ENCODE measurements around the gene TMEM126A.

- TF ChIP-seq, protein P1, sequence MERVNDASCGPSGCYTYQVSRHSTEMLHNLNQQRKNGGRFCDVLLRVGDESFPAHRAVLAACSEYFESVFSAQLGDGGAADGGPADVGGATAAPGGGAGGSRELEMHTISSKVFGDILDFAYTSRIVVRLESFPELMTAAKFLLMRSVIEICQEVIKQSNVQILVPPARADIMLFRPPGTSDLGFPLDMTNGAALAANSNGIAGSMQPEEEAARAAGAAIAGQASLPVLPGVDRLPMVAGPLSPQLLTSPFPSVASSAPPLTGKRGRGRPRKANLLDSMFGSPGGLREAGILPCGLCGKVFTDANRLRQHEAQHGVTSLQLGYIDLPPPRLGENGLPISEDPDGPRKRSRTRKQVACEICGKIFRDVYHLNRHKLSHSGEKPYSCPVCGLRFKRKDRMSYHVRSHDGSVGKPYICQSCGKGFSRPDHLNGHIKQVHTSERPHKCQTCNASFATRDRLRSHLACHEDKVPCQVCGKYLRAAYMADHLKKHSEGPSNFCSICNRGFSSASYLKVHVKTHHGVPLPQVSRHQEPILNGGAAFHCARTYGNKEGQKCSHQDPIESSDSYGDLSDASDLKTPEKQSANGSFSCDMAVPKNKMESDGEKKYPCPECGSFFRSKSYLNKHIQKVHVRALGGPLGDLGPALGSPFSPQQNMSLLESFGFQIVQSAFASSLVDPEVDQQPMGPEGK (CRISPR knock-in tag; IDR thresholded peaks at IDR 0.05; ENCODE audit: borderline replicate concordance): no peak
- no peak for TF ChIP-seq ZNF70 (CRISPR knock-in tag; IDR thresholded peaks at IDR 0.05)
- TF ChIP-seq ARNTL (CRISPR knock-in tag; IDR thresholded peaks at IDR 0.05; ENCODE audit: borderline replicate concordance, low read depth): no peak
- TF ChIP-seq, protein P2, sequence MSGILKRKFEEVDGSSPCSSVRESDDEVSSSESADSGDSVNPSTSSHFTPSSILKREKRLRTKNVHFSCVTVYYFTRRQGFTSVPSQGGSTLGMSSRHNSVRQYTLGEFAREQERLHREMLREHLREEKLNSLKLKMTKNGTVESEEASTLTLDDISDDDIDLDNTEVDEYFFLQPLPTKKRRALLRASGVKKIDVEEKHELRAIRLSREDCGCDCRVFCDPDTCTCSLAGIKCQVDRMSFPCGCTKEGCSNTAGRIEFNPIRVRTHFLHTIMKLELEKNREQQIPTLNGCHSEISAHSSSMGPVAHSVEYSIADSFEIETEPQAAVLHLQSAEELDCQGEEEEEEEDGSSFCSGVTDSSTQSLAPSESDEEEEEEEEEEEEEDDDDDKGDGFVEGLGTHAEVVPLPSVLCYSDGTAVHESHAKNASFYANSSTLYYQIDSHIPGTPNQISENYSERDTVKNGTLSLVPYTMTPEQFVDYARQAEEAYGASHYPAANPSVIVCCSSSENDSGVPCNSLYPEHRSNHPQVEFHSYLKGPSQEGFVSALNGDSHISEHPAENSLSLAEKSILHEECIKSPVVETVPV (CRISPR knock-in tag; IDR thresholded peaks at IDR 0.05): no peak
- no peak for TF ChIP-seq ZC3H10 (CRISPR knock-in tag; IDR thresholded peaks at IDR 0.05)
- no peak for TF ChIP-seq ZFP3 (CRISPR knock-in tag; IDR thresholded peaks at IDR 0.05)
- TF ChIP-seq ZFP30 (CRISPR knock-in tag; IDR thresholded peaks at IDR 0.05): no peak
- no peak for TF ChIP-seq ESRRG (CRISPR knock-in tag; IDR thresholded peaks at IDR 0.05)
- no peak for TF ChIP-seq TCF4 (CRISPR knock-in tag; IDR thresholded peaks at IDR 0.05; ENCODE audit: borderline replicate concordance)
- no peak for TF ChIP-seq GLIS3 (CRISPR knock-in tag; IDR thresholded peaks at IDR 0.05)
- no peak for TF ChIP-seq BACH2 (CRISPR knock-in tag; IDR thresholded peaks at IDR 0.05; ENCODE audit: borderline replicate concordance)
- TF ChIP-seq SNAI2 (CRISPR knock-in tag; IDR thresholded peaks at IDR 0.05): no peak
- no peak for TF ChIP-seq ZNF565 (CRISPR knock-in tag; conservative IDR thresholded peaks at IDR 0.05; ENCODE audit: low read depth)
Measured at GRCh38 chr11:85656777-85657176, 9.0 kb downstream of the TMEM126A start.
